ENCODE results near the gene PLCB4. TPM values are rescaled to one million over a fixed set of nuclear protein-coding genes. Genes with fewer than 3 reads are reported as not detected.

PLCB4 gene
- total and polyA plus RNA-seq, 2 donors (not counting 1 experiment from before 2014, with no cell fraction given) = 7.3 to 13.7 TPM

- DNase-seq (ENCODE audit: low read depth in 2 of 2) = peak in 1 of 2 donors; percentile 11
- no peak for TF ChIP-seq CTCF (conservative IDR thresholded peaks at IDR 0.05 in 1 of 2, IDR thresholded peaks at IDR 0.05 in 1 of 2; ENCODE audit: low read depth in 1 of 2, low read length in 2 of 2)
- TF ChIP-seq EZH2 (IDR thresholded peaks at IDR 0.05; ENCODE audit: low read length, missing control alignments) = no peak
- Histone ChIP-seq H3K27me3 (ENCODE audit: control insufficient read depth, insufficient read depth, low read length) (no peaks in the 10 kb centered on the region), H3K4me2 (ENCODE audit: extremely low read depth, insufficient read depth, low read length) (no peak overlapping the region), H3K4me3 (replicated peaks in 1 of 4; ENCODE audit: control extremely low read depth in 1 of 4, insufficient read depth in 1 of 4, low read depth in 3 of 4, low read length in 4 of 4) (no peak overlapping the region), H3K9ac (ENCODE audit: insufficient read depth, low read length) (no peak overlapping the region), H3K36me3 (ENCODE audit: control insufficient read depth, insufficient read depth, low read length) (no peaks in the 10 kb centered on the region), H3K79me2 (ENCODE audit: control insufficient read depth, insufficient read depth, low read length) (no peaks in the 10 kb centered on the region), H3K27ac (ENCODE audit: insufficient read depth, low read length) (no peak overlapping the region), H3K4me1 (ENCODE audit: control insufficient read depth, extremely low read depth, insufficient read depth, low read length) (no peaks in the 10 kb centered on the region), H3K9me3 (ENCODE audit: control insufficient read depth, insufficient read depth, low read depth, low read length) (no peaks in the 10 kb centered on the region), H2AFZ (ENCODE audit: low read length) (no peak overlapping the region), H4K20me1 (ENCODE audit: control insufficient read depth, extremely low read depth, insufficient read depth, low read length) (no peaks in the 10 kb centered on the region)
These were observed 71.4 kb downstream of the PLCB4 start for GRCh38 chr20:9140162-9140760.

GRCh38 chr20:9141070-9141469 is 72.2 kb downstream of the PLCB4 start:
- H3K27ac ChIP-seq (ENCODE audit: insufficient read depth, low read length) = no peak overlapping the region
- TF ChIP-seq CTCF (conservative IDR thresholded peaks at IDR 0.05 in 1 of 2, IDR thresholded peaks at IDR 0.05 in 1 of 2; ENCODE audit: low read depth in 1 of 2, low read length in 2 of 2) = no peak
- H3K27me3 ChIP-seq (ENCODE audit: control insufficient read depth, insufficient read depth, low read length) = no peaks in the 10 kb centered on the region
- no peaks in the 10 kb centered on the region for H3K36me3 ChIP-seq (ENCODE audit: control insufficient read depth, insufficient read depth, low read length)
- H3K4me1 ChIP-seq (ENCODE audit: control insufficient read depth, extremely low read depth, insufficient read depth, low read length) = no peaks in the 10 kb centered on the region
- no peak overlapping the region for H3K4me3 ChIP-seq (replicated peaks in 1 of 4; ENCODE audit: control extremely low read depth in 1 of 4, insufficient read depth in 1 of 4, low read depth in 3 of 4, low read length in 4 of 4)
- no peaks in the 10 kb centered on the region for H3K9me3 ChIP-seq (ENCODE audit: control insufficient read depth, insufficient read depth, low read depth, low read length)
- no peaks in the 10 kb centered on the region for H3K79me2 ChIP-seq (ENCODE audit: control insufficient read depth, insufficient read depth, low read length)
- DNase-seq (ENCODE audit: low read depth in 2 of 2) = no peak
- no peak overlapping the region for H2AFZ ChIP-seq (ENCODE audit: low read length)
- no peak overlapping the region for H3K9ac ChIP-seq (ENCODE audit: insufficient read depth, low read length)
- no peak overlapping the region for H3K4me2 ChIP-seq (ENCODE audit: extremely low read depth, insufficient read depth, low read length)
- no peaks in the 10 kb centered on the region for H4K20me1 ChIP-seq (ENCODE audit: control insufficient read depth, extremely low read depth, insufficient read depth, low read length)

GRCh38 chr20:9141921-9142320 is 73.0 kb downstream of the PLCB4 start:
- H3K9ac ChIP-seq (ENCODE audit: insufficient read depth, low read length) = no peak overlapping the region
- DNase-seq (ENCODE audit: low read depth in 2 of 2) = no peak
- no peaks in the 10 kb centered on the region for H3K27me3 ChIP-seq (ENCODE audit: control insufficient read depth, insufficient read depth, low read length)
- H3K4me3 ChIP-seq (replicated peaks in 1 of 4; ENCODE audit: control extremely low read depth in 1 of 4, insufficient read depth in 1 of 4, low read depth in 3 of 4, low read length in 4 of 4) = no peak overlapping the region
- no peak overlapping the region for H3K4me2 ChIP-seq (ENCODE audit: extremely low read depth, insufficient read depth, low read length)
- H3K36me3 ChIP-seq (ENCODE audit: control insufficient read depth, insufficient read depth, low read length) = no peaks in the 10 kb centered on the region
- H3K9me3 ChIP-seq (ENCODE audit: control insufficient read depth, insufficient read depth, low read depth, low read length) = no peaks in the 10 kb centered on the region
- no peaks in the 10 kb centered on the region for H3K4me1 ChIP-seq (ENCODE audit: control insufficient read depth, extremely low read depth, insufficient read depth, low read length)
- no peak overlapping the region for H3K27ac ChIP-seq (ENCODE audit: insufficient read depth, low read length)
- H3K79me2 ChIP-seq (ENCODE audit: control insufficient read depth, insufficient read depth, low read length) = no peaks in the 10 kb centered on the region
- TF ChIP-seq CTCF (conservative IDR thresholded peaks at IDR 0.05 in 1 of 2, IDR thresholded peaks at IDR 0.05 in 1 of 2; ENCODE audit: low read depth in 1 of 2, low read length in 2 of 2) (no peak), EZH2 (IDR thresholded peaks at IDR 0.05; ENCODE audit: low read length, missing control alignments) (no peak)
- H4K20me1 ChIP-seq (ENCODE audit: control insufficient read depth, extremely low read depth, insufficient read depth, low read length) = no peaks in the 10 kb centered on the region
- no peak overlapping the region for H2AFZ ChIP-seq (ENCODE audit: low read length)

All from fibroblast of lung (primary cell).